Activated CD4-positive, alpha-beta T cell treated with anti-CD3 and anti-CD28 coated beads for 1 hour (primary cell): ENCODE results near the gene LRRC8B.
"Not testable (repeated sequence)": the region's sequence is repeated elsewhere in the genome, so short reads cannot be mapped to it uniquely, and the experiment has no call there.

ENCODE experiments used
- DNase-seq: peaks from one replicate; pipeline ENCODE4 v3.0.0-alpha.2; 2020

The LRRC8B gene

DNA sequence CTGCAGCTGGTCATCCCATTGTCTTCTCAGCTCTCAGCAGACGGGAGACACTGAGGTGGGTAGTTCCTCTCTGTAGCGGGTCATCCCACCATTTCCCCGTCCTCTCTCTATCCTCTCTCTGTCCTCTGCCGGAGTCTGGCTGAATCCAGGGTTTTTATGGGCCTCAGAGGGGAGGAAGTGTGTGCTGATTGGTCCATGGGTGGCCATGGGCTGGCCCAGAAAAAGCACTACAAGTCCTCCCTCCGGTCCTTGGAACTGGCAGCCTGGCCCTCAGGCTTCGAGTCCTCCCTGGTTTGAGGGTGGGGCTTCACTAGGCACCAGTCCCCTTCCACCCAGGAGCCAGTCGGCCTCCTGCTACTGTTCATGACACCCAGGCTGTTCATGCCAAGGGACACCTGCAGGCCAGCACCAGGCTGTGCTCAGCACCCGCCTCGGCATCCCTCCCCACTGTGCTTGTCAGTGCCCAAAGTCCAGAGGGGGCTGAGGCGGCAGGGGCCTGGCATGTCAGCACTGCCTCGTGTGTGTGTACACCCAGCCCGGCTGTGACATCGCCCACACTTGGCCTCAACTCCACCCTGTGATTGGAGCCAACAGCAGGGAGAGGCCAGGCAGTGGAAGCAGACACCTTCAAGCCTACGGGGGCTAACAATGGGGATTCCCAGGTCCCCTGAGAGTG lies 85.3 kb downstream of the LRRC8B start:
- DNase-seq: no peak

GRCh38 chr1:89610457-89611011 lies 85.9 kb downstream of the LRRC8B start:
- DNase-seq: peak; percentile 29

GRCh38 chr1:89611721-89612120 lies 87.1 kb downstream of the LRRC8B start:
- DNase-seq: no peak

- DNase-seq: no peak
Observed at GRCh38 chr1:89613928-89614327, 89.3 kb downstream of the LRRC8B start.

DNA sequence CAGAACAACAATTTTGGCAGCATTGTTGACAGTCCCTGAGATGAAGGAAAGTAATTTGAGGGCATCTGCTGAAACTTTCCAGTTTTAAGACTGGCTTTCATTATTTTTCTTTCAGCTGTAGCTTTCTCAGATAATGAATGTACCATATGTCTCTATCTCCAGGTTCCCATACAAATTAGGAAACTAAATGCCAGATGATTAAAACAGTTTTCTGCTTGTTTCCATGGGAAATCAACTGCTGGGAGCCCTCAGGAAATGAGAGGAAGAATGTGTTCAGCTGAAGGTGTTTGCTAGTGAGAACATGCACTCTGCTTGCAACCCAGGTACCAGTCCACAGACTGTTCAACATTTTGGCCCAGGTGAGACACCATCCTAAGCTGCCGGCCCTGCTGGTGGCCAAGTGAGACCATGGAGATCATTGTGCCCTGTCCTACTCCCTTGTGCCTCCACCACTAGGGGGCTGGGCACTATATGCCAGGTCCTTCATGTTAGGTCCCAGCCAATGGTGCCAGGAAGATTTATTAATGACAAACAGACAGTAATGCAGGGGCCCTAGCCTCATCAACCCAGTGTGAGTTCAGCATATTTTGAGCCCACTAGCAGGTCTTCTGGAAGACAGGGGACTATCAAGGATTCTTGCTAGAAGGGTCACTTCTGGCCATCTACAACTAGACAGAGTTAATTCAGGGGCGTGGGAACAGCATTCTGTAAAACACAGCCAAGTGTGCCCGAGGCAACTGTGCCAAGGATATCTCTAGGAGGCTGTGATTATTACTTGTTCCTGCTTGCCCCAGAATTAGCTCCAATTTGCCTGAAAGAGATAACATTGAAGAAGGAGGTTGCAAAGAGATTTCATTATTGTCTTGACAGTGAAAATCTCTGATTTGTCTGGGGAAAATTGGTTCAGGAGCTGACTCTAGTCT lies 91.3 kb downstream of the LRRC8B start:
- no peak for DNase-seq

DNA sequence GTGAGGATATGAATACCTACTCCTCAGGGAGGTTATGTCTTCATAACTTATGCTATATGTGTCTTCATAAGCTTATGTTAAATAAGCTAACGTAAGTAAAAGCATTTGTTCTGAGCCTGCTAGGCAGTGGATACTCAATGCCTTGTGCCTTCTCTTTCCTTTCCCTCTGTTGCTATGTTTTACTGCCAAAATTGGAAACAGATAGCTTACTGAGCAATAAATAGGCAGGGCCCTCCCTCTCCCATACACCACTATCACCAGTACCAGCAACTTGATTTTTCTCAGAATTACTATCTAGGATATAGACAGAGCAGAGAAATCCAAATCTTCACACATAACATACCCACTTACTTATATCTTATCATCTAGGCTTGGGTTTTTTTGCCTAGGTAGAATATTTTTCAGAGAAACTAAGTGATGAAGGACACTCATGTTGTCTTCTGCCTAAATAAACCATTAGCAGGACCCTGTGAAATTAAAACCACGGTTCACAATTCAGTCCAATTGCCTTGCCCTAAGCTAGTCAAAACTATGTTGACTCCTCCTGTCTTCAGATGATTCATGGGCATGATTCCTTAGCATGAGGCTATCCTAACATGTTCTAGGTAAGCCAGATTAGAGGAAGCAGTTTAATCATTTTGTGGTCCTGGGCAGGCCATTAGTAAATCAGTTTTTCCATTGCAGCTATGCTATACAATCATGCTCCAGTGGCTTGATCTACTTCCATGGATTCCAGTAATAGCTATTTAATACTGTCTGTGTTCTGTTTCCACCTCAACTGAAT lies 92.4 kb downstream of the LRRC8B start:
- no peak for DNase-seq

DNA sequence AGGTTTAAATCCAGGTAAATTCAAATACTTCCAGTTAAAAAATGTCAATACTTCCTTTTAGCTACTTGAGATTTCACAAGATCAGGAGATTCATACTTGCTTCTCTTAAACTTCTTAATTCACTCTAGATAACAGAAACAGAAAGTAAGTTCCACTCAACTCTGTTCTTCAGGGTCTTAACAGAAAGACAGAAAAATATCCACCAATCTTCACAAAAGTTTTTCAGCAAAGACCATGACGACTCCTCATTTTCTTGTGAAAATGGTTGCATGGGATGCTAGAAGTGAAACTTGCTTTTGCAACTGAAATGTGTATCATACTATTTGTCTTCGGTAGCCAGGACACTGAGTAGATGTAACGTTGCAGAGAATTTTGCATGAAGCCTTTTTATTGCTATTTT lies 96.0 kb downstream of the LRRC8B start:
- DNase-seq: no peak

DNA sequence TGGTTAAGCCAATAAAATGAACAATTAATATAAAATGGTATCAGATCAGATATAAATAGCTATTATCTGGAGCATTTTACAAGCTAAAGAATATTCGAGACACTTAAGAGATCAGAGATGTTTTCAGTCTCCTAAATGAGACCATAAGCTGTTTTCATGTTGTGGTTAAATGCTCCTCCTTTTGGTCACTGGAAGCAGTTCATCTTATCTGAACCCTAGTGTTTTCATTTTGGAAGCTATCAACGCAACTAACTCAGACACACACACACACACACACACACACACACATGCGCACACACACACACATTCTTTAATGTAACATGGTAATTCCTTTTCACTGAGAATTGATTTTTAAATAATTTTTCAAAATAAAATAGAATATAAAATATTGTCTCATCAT lies 98.3 kb downstream of the LRRC8B start:
- no peak for DNase-seq

DNA sequence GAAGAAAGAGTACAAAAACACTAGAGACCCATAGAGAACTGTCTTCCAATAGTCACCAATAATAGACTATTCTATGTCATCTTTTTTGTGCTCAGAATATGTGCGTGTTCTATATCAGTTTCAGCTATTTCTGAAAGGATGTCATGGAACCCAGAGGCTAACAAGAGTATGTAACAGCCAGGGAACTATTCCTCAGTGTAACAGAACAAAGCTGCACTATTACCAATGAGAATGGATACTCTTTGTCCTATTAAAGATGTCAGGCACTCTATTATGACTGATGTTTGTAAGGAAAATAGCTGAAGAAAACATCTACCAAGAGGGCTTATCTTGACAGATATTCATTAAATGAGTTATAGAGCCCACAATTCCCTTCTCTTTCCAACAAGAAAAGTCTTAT lies 99.7 kb downstream of the LRRC8B start:
- no peak for DNase-seq

DNA sequence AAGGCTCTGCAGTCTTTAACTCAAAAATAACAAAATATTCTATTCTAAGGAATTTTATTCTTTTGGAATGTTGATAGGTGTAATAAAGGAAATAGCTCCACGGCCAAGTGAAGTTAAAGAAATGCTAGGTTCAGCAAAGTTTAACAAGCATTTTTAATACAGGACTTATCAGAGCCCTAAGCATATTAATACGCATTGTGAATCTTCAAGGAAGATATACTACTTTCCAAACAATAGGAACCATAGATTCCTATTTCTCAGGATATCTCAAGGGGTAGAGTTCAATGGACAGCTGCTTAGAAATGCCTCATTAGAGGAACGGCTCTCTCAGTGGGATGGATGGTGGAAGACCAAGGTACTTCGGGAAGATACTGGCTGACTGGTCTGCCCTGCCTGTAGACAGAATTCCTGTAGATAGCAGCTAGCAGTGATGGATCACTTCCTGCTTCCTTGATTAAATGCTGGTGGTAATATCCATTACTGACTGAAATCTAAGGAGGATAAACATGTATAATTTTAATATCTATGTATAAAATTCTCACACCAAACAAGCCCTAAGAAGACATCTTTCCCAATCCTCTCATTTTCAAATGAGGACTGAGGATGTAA lies 100.2 kb downstream of the LRRC8B start:
- no peak for DNase-seq

DNA sequence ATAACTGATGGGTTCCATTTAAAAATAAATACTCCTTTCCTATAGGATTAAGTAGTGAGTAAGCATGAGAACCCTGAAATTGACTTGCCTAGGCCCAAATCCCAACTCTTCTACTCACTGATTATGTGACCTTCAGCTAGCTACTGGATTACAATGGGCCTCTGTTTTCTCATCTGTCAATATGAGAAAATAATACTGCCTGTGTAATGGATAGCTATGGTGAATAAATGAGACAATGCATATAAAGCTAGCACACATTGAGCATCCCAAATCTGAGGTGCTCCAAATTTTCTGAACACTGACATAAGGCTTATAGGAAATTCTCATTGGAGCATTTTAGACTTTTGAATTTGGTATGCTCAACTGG lies 103.0 kb downstream of the LRRC8B start:
- no peak for DNase-seq

DNA sequence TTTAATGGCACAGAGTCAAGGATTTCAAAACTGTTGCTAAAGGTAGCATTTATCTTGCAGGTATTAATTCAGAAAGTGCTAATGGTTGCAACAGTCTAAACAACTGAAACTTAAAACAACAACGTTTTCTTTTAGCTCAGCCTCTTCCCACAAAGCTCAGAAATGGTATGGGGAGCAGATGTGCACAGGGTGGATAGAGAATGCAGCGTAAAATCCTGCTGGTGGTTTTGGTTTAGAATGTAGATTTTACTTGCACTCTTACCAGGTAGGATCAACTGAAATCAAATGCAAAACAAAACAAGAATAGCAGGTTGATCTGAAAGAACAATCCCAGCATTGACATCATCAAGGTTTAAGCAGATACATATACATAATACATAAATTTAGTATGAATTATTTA lies 104.5 kb downstream of the LRRC8B start:
- DNase-seq: no peak

- not testable (repeated sequence) for DNase-seq
Observed at GRCh38 chr1:89629600-89629999, 105.0 kb downstream of the LRRC8B start.

DNA sequence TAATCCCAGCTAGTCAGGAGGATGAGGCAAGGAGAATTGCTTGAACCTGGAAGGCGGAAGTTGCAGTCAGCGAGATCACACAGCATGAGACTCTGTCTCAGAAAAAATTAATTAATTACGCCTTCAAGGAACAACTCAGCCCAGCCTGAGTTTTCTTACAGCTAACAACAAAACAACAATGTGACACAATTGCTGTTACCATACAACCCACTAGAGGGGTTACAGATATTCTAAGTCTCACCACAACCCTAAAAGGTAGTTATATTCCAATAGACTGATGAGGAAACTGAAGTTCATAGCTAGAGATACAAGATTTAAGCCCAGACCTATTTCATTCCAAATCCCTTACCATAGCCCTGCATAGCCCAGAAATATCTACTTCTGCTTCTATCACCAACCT lies 105.4 kb downstream of the LRRC8B start:
- no peak for DNase-seq

GRCh38 chr1:89631816-89632656 lies 107.4 kb downstream of the LRRC8B start:
- DNase-seq: no peak

GRCh38 chr1:89632657-89633247 lies 108.1 kb downstream of the LRRC8B start, which contains the start of gene LRRC8C:
Gene LRRC8C, plus strand, starts transcription at chr1:89633120. Its CDS starts 53,354 bp downstream, at chr1:89686474.
- DNase-seq: peak; percentile 82

- peak; percentile 42 for DNase-seq
Observed at GRCh38 chr1:89633248-89633799, 108.7 kb downstream of the LRRC8B start.

- DNase-seq: no peak
Observed at GRCh38 chr1:89633800-89634625, 109.4 kb downstream of the LRRC8B start.

GRCh38 chr1:89635825-89636815 lies 111.5 kb downstream of the LRRC8B start:
- DNase-seq: no peak
